Ishikawa (cell line): ENCODE results near the gene ACTBL2.

ENCODE experiments used
- FOXM1 ChIP-seq: IDR thresholded peaks from 2 replicates; pipeline ENCODE4 v1.6.1; 2012; ENCODE audit warnings: low read depth, borderline replicate concordance
- MAX ChIP-seq: IDR thresholded peaks from 2 replicates; pipeline ENCODE4 v1.6.1; 2012
- NFIC ChIP-seq: IDR thresholded peaks from 2 replicates; pipeline ENCODE4 v1.6.1; 2012
- RAD21 ChIP-seq: IDR thresholded peaks from 2 replicates; pipeline ENCODE4 v1.6.1; 2012; ENCODE audit warnings: low read depth
- USF1 ChIP-seq: IDR thresholded peaks from 2 replicates; pipeline ENCODE4 v1.6.1; 2012

GRCh38 chr5:57482671-57483106 lies at the start of gene ACTBL2:
- TF ChIP-seq NFIC (peak; percentile 64), FOXM1 (peak; percentile 55; the same call in 1 of the 2 replicates), RAD21 (no peak), MAX (no peak), USF1 (no peak)
